BE2C (cell line): ENCODE measurements around the gene MYDGF.

Experiments used
- DNase-seq: peaks from one replicate; pipeline ENCODE4 v3.0.0-alpha.2; 2020
- H3K27me3 ChIP-seq: fragments of 250-450 bp; sonication (Bioruptor Pico); 2 replicates; pipeline ENCODE4 v1.5.1; 2020; ENCODE audit warnings: mild to moderate bottlenecking
- H3K36me3 ChIP-seq: fragments of 250-450 bp; sonication (Bioruptor Pico); 2 replicates; pipeline ENCODE4 v1.5.1; 2020; ENCODE audit warnings: mild to moderate bottlenecking
- H3K4me1 ChIP-seq: fragments of 250-450 bp; sonication (Bioruptor Pico); 2 replicates; pipeline ENCODE4 v1.5.1; 2020
- H3K4me3 ChIP-seq: 2 replicates; pipeline ENCODE4 v1.5.1; 2011; ENCODE audit warnings: low read depth, low read length
- H3K9me3 ChIP-seq: fragments of 250-450 bp; sonication (Bioruptor Pico); 2 replicates; pipeline ENCODE4 v1.5.1; 2020
- CTCF ChIP-seq: IDR thresholded peaks from 2 replicates; pipeline ENCODE4 v1.5.1; 2012; ENCODE audit warnings: mild to moderate bottlenecking, low read depth, low read length

MYDGF gene

DNA sequence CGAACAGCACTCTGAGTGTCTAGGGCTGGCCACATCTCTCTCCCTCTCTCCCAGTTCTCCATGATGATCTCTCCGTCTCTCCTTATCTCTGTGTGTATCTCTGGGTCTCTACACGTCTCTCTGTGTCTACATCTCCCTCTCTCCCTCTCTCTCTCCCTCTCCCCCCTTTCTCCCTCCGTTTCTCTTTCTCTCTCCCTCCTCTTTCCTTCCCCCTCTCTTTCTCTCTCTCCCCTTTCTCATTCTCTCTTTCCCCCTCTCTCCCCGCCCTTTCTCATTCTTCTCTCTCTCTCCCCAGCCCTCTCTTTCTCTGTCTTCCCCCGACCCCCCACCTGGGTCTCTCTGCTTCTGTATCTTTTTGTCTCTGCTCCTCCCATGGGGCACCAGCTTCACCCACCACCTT, 52.1 kb downstream of the MYDGF start:
- H3K36me3 ChIP-seq: no peaks in the 10 kb centered on the region
- no peak overlapping the region for H3K4me3 ChIP-seq
- no peak for DNase-seq
- no peak for TF ChIP-seq CTCF
- peaks cover 3% of the 10 kb centered on the region; the same call in 1 of the 2 replicates for H3K4me1 ChIP-seq
- no peaks in the 10 kb centered on the region; the same call in 1 of the 2 replicates for H3K27me3 ChIP-seq
- H3K9me3 ChIP-seq: no peaks in the 10 kb centered on the region

DNA sequence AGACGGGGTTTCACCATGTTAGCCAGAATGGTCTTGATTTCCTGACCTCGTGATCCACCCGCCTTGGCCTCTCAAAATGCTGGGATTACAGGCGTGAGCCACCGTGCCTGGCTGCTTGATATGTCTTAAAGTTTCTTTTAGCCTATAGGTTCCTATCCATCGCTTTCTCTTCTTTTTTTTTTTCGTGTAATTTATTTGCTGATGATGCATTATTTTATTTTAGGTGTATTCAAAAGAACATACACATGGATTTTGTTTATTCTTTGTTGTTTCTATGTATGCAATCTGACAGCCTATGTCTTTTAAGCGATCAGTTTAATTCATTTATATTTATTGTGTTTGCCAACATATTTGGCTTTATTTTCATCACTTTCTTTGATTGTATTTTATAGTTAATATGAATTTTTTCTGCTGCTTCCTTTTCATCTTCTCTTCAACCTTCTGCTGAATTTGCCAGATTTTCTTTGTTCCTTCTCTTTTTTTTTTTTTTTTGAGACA, 56.8 kb downstream of the MYDGF start:
- Histone ChIP-seq H3K9me3 (no peaks in the 10 kb centered on the region), H3K27me3 (no peaks in the 10 kb centered on the region; the same call in none of the 2 replicates), H3K36me3 (no peaks in the 10 kb centered on the region), H3K4me3 (no peak overlapping the region), H3K4me1 (no peaks in the 10 kb centered on the region)
- no peak for DNase-seq
- no peak for TF ChIP-seq CTCF

DNA sequence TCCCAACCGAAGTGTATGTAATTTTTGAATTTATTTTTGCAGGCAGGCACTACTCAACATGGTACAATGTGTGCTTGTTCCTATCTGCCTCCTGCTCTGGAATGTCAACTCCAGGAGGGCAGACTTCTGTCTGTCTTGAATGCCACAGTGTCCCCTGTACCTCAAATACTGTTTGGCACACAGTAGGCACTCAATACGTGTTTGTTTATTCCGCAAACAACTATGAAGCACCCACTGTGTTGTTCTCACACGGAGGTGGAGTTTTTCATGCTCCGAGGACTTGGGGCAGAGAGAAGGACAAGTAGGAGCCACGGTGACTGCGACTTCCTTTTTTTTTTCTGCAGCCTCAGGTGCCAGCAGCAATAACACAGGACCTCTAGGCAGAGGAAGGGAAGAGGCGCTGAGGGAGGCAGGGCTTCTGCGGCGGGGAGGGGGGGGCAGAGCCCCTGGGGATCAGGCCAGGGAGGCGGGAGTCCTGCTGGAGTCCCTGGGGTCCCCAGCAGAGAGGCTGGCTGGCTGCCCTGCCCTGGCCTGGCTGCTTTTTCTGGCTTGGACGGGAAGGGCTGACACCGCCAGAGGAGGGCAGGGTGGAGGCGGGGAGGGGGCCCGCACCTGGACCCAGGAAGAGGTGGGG, 60.1 kb downstream of the MYDGF start:
- no peak for TF ChIP-seq CTCF
- no peaks in the 10 kb centered on the region for H3K4me1 ChIP-seq
- no peaks in the 10 kb centered on the region for H3K9me3 ChIP-seq
- H3K27me3 ChIP-seq: peaks cover 9% of the 10 kb centered on the region
- peak overlapping the region; percentile 19 for H3K4me3 ChIP-seq
- H3K36me3 ChIP-seq: no peaks in the 10 kb centered on the region
- peak; percentile 68 for DNase-seq
